NCI-H446 treated with DMSO at 0.1 percent for 48 hours (cell line): Measurements from ENCODE around the gene CFAP58.

Experiments used
- DNase-seq: peaks from one replicate; lab custom pipeline; 2025; lab: John Stamatoyannopoulos, UW

The CFAP58 gene

GRCh38 chr10:104323085-104323484 is 30.5 kb upstream of the CFAP58 start:
- no peak for DNase-seq

- no peak for DNase-seq
Measured at GRCh38 chr10:104323760-104324201, 29.9 kb upstream of the CFAP58 start.

DNA sequence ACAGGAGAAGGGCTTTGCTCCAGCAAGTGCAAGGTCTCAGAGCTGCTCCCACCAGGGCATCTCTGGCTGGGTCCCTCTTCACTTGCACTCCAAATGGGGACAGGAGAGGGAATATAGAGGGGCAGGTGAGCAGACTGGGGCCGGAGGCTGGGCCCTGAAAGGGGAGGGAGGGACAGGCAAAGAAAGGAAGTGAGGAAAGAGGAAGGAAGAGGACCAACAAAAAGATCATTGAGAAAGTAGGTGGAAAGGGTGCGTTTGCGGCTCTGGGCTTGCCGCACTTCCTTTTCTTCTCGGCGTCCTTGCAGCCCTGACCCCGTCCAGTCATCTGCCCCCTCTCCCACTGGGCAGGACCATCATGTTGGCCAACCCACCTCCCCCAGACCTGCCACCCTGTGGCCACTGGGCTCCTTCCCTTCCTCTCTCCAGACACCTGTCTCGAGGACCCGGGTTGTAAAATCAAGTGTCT is 29.4 kb upstream of the CFAP58 start:
- no peak for DNase-seq

- no peak for DNase-seq
Measured at GRCh38 chr10:104324931-104325330, 28.7 kb upstream of the CFAP58 start.

DNA sequence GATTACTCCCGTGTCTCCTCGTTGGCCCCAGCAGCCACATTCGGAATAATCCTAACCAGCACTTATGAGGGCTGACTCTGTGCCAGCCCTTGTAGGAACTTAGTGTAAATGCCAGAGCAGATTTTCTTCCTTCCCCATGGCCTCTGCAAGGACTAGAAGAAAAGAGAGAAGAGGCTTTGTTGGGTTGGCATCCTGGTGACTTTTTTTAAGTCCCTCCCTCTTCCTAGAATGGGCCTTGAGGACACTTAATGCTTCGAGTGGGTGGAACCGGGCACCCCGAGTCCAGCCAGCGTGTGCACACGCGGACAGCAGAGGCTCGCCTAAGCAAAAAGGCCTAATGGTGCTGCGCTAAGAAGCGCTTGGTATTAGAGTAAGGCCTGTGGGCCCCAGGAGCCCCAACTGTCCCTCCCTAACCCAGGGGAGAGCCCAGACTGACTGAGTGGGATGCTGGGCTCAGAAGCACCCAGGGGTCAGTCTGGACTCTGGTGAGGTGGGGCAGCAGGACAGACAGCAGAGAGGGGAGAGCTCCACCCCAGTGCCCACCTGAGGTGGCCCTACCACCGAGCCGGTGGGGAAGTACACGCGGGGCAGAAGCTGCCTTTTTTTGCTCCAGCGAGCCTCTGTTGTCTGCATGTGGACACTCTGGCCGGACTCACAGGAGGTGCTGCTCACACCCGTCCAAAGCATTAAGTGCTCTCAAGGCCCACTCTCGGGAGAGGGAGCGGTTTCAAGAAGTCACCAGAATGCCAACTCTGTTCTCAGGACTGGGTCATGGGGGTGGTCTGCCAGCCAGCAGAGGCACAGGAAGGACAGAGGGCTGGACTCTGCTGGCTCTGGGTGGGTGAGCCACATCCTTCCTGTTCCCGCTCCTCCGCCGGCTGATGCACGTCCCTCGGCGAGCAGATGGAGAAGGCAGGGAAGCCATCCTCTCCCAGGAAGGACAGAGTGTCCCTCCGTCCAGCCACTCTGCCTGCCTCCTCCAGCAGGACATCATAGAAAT is 27.9 kb upstream of the CFAP58 start:
- DNase-seq, result no peak

GRCh38 chr10:104326991-104327610 is 26.5 kb upstream of the CFAP58 start:
- no peak for DNase-seq

GRCh38 chr10:104327745-104328645 is 25.6 kb upstream of the CFAP58 start:
- DNase-seq, result no peak

- DNase-seq, result no peak
Measured at GRCh38 chr10:104328646-104328895, 25.1 kb upstream of the CFAP58 start.

- no peak for DNase-seq
Measured at GRCh38 chr10:104328896-104329710, 24.5 kb upstream of the CFAP58 start.

- DNase-seq, result no peak
Measured at GRCh38 chr10:104329735-104330134, 23.9 kb upstream of the CFAP58 start.

GRCh38 chr10:104330168-104331110 is 23.2 kb upstream of the CFAP58 start:
- no peak for DNase-seq

DNA sequence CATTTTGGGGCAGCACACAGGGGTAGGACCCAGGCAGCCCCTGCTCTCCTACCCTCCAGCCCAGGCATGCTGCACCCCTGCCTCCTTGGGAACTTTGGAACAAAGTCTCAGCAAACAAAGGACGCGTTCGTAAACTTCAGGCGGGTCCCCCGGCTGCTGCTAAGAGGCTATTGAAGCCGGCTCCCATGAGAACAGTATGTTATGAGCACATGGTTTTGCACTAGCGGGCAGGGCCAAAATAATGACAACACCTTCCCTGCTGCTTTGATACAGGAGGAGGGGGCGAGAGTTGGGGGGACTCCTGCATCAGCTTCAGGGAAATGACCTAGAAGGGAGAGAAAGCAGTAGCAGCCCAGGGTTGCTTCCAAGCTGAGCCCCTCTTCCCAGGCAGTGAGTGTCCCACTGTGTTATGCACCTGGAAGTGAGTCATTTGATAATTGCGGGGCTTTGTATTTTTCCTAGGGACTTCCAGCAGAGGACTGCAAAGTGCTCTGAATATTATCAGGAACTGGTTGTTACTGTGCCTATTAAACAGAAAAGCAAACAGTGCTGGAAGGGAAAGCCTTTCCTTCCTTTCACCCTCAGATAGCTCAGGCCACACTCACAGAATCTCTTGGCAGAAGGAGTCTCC is 22.3 kb upstream of the CFAP58 start:
- no peak for DNase-seq

DNA sequence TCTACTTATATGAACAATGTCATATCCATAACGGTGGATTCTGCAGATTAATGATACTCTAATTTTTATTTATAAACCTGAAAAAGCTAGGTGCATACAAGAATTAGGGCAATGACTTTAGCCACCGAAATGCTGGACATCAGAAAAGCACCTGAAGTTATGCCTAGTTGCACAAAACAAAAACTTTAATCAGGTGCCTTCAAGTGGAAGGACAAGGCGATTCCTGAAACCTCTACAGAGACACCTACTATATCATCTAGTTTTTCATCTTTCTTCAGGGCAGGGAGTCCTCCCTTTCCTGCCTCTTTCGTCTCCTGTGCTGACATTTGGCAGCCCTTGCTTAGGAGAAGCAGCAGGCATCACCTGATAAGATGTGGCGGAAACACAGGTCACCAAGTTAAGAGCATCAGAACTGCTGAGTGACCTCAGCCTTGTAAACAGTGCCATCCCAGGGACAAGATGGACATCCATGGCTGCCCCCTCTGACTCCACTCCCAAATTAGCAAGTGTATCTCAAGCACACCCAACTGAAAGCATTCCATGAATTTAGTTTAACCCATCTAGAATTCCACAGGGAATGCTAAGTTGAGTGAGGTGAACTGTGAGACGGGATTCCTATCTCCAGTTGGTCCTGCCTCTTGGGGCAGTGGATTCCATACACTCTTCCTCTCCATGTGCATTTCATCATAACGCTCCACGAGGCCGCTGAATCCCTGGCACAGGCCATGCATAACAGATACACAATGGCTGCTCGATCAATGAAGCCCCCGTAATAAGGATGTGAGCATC is 21.2 kb upstream of the CFAP58 start:
- no peak for DNase-seq

DNA sequence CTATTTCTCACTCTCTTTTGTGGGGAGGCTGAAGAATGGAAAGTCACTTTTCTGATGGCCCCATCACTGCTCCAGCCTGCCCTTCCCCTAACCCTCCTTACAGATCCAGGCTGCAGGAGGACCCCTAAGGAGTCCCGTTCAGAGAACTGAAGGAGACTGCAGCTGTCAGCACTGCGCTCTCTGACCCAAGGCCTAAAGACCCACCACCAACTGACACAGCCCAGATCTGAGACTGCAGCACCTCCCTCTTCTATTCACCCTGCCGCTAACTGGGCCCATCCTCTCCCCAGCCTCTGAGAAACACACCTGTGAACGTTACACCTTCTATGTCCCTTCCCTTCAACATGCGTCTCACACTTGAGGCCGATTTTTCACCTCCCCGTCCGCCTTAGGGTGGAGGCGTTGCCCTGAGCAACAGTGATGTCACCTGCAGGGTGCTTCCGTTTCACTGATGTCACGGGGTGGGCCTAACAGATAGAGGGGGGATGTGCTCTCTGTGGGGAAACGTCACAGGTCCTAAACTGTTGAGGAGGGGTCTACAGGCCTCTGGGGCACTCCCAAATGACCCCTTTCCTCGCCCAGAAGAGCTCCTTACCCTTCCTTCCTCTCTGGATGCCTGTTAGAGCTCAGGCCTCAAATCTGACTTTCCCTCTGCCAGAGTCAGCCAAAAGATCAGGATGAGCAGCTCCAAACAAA is 20.5 kb upstream of the CFAP58 start:
- no peak for DNase-seq

GRCh38 chr10:104333728-104334373 is 19.8 kb upstream of the CFAP58 start:
- no peak for DNase-seq

- DNase-seq, result no peak
Measured at GRCh38 chr10:104334561-104334960, 19.1 kb upstream of the CFAP58 start.

DNA sequence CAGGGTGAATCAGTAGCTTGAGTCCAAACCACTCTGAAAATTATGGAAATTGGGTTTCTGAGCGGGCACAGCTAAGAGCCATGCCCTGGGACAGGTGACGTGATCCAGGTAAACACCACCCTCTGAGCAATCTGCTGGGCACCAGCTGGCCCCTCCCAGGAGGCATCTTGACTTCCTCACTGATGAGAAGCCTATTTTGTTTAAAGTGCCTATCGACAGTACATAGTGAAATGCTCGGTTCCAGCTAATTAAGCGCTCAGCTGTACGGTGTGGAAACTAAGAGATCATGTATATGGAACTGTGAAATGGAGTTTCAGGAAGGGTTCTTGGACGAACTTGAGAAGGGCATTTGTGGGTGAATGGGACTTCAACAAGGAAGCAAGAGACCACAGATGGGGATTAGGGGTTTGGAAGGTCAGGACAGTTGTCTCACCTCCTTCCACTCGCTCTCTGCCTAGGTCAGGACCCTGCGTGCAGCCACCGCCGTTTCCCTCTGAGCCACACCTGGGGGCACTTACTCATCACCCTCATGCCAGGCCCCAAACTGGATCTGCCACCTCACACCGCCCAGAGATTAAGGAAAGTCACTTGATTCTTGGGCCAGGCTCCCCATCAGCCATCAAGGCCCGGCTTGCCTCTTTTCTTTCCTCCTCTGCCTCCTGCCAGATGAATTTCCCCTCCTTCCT is 18.5 kb upstream of the CFAP58 start:
- no peak for DNase-seq
